ENCODE results near the gene OR4F15.

The OR4F15 gene

DNA sequence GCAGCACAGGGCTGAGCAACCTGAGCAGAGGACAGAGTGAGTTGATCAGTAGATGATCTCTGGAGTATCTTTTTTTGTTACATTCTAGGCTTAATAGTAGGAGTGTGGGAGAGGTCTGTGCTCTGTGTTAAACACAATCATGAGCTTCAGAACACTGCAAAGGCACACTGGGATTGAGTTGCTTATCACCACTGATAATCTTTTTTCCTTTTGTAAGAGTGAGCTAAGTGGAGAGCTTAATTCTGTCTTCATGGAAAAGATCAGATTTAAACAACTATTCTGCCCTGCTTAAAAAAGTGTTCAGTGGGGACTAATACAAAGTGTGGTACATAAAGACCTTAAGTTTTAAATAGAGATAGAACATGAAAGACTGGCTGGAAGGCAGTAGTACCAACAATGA is 7.6 kb upstream of the OR4F15 start:
- DNase-seq (ENCODE audit: low read depth in 2 of 2): no peak

DNA sequence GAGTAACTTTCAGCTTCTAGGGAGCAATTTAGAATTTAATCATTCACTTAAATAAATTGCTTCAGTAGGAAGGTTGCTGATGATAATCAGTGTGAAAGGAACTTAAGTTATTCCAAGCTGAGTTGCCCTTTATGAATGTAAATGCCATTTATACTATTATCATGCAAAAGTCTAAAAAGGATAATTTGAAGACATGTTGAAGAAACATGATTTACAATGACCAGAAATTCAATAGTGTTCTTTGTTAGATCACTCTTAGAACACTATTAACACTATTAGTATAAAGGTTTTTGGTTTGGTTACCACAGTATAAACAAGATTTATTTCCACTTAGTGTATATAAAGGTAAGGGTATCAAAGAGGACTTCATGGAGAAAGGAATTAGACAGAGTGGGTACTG is 7.1 kb upstream of the OR4F15 start:
- DNase-seq (ENCODE audit: low read depth in 2 of 2): no peak

DNA sequence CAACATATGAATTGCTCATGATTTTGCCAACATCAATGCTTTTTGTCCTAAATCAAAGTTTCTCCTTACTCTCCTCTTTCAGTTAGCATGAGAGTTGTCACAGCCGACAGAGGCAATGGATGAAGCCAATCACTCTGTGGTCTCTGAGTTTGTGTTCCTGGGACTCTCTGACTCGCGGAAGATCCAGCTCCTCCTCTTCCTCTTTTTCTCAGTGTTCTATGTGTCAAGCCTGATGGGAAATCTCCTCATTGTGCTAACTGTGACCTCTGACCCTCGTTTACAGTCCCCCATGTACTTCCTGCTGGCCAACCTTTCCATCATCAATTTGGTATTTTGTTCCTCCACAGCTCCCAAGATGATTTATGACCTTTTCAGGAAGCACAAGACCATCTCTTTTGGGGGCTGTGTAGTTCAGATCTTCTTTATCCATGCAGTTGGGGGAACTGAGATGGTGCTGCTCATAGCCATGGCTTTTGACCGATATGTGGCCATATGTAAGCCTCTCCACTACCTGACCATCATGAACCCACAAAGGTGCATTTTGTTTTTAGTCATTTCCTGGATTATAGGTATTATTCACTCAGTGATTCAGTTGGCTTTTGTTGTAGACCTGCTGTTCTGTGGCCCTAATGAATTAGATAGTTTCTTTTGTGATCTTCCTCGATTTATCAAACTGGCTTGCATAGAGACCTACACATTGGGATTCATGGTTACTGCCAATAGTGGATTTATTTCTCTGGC is 6.2 kb upstream of the OR4F15 start:
- no peak for DNase-seq (ENCODE audit: low read depth in 2 of 2)

DNA sequence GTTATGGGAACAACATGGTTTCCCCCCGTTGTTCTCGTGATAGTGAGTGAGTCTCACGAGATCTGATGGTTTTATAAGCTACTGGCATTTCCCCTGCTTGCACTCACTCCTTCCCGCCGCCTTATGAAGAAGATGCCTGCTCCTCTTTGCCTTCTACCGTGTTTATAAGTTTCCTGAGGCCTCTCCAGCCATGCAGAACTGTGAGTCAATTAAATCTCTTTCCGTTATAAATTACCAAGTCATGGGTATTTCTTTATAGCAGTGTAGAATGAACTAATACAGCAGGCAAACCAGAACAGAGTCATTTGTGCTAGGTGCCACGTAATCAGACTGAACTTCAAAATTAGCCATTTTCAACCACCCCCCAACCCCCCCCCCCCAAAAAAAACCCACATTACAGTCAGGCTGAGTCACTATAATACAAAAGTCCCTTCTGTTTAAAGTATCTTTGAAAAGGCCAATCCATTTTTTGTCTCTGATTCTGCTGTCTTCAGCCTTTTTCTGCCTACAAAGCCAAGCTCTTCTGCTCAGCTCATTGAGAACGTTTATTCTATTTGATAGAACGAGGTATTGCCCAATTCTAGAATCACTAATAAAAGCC is 4.6 kb upstream of the OR4F15 start:
- no peak for DNase-seq (ENCODE audit: low read depth in 2 of 2)

DNA sequence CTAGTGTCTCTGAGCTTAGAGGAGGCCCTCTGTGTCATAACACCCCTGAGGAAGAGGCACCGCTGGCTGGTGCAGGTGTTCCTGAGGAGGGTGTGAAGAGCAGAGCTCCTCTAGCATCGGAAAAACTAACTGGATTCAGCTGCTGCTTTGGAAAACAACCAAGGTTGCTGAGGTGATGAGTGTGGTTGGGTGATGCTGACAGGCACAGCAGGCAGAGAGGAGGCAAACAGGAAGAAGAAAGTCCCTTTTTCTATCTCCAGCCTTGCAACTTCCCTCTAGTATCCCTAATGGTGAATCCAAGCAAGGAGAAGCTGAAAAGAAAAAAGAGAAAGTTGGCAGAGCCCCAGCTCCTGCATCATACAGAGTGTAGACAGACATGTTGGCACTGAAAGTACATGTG is 3.8 kb upstream of the OR4F15 start:
- DNase-seq (ENCODE audit: low read depth in 2 of 2): no peak

DNA sequence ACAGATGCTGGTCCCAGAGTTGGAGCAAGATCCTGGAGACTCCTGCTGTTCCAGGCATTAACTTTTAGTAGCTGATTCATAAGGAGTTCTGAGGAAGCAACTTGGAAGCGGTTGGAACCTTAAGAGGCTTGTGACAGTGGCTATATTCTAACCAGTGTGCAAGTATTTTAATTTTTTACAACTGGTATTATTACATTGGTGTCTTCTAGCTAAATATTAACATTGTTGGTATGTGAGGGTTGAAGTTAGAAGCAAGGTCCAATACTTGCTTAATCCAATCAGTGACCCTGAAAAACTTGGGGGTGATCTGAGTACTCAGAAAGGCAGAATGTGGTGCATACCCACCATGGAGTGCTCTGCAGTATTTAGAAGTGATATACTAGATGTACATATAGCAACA is 1.5 kb upstream of the OR4F15 start:
- no peak for DNase-seq (ENCODE audit: low read depth in 2 of 2)

DNA sequence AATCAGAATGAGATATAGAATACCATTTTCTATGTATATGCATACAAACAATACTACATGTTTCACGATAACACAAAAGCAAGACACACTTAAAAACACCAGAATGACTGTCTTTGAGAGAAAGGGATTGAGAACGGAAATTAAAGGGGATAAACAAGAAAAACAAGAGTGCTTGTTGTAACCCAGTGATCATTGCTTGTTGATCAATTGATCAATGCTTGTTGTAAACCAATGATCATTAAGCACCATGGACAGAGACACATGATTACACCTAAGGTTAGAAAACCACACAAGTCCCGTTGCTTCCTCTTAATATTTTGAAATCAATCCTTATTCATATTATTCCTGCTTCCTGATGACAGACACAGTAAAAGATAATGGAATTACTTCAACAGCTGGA is 1.1 kb upstream of the OR4F15 start:
- DNase-seq (ENCODE audit: low read depth in 2 of 2): no peak

DNA sequence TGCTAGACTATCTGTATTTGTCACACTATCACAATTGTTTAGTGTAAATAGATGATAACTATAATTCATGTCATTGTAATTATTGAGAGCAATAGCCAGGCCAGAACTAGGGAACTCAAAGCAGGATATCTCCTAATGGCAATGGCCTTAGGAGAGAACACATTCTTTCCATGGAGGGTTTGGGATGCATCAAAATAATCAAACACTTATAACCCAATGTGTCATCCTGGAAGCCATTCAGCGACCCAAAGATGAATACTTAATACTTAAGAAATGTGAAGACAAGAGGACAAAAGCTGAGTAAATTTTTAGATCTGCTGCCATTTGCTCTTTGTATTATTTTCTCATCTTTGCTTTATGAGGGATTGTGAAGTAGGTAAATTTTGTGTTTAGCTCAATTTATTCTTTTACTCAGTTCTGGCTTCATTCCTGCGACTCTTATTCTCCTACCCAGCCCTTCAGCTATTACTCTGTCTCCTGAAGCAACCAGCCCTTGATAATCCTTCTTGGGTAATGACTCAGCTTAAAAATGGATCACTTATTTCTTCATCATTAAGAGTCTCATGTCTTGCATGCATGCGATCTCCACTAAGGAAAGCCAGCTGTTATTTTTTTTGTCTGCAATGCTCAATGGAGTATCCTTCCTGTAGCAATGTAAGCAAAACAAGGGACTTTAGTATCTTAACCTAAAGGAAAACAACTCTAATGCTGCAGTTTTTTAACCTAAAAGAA is 2.0 kb downstream of the OR4F15 start:
- no peak for DNase-seq (ENCODE audit: low read depth in 2 of 2)

DNA sequence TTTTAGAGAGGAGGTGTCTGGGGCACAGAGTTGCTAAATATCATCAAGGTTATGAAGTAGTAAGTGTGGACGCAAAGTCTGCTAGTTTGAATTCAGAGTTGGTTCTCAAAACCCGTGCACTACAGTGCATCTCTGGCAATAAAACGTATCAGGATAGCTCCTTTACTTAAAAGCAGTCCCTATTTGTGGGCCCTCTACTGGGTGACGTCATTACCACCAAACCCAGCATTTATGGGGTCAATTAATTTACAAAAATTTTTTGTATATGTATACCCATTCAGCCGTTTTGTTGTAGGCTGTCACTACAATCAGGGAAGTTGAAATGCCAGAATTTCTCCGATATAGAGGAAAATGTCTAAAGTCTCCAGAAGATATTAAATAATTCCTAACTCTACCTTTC is 8.8 kb downstream of the OR4F15 start:
- no peak for DNase-seq (ENCODE audit: low read depth in 2 of 2)

DNA sequence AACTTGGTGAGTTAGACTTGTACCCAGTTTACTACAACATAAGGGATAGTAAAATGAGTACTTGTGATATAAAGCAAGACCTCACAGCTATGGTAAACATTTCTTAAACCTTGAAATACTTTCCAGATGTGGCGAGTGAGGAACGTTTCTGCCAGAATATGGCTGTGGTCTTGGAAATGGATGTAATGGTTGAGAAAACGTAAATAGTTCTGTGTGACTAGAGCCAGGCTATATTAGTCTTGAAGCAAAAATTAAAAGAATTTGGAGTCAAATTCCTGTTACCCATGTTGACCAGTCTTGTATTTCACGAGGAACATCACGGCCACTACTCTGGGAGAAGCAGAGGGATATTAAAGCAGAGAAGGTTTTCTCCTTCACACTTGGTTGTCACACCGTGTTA is 15.3 kb downstream of the OR4F15 start:
- no peak for DNase-seq (ENCODE audit: low read depth in 2 of 2)

DNA sequence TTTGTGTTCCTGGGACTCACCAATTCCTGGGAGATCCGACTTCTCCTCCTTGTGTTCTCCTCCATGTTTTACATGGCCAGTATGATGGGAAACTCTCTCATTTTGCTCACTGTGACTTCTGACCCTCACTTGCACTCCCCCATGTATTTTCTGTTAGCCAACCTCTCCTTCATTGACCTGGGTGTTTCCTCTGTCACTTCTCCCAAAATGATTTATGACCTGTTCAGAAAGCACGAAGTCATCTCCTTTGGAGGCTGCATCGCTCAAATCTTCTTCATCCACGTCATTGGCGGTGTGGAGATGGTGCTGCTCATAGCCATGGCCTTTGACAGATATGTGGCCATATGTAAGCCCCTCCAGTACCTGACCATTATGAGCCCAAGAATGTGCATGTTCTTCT is 16.8 kb downstream of the OR4F15 start:
- DNase-seq (ENCODE audit: low read depth in 2 of 2): no peak

DNA sequence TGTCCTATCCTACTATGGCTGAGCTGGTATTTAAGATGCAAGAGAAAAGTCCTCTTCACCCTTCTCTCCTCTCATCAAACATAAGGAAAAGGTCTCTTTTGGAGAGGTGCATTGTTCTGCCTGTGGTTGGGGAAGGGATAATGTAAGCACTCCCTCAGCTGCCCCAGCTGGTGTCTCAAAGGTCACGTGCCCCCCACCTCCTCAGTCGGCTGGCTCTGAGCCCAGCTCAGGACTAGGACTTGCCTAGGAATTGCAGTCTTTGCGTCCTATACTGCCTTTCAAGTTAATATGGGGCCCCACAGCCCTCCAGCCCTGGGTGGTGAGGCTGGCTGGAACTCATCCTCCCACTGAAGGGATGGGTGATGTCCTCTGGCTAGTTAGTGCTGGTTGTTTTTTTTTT is 29.7 kb downstream of the OR4F15 start:
- DNase-seq (ENCODE audit: low read depth in 2 of 2): no peak

DNA sequence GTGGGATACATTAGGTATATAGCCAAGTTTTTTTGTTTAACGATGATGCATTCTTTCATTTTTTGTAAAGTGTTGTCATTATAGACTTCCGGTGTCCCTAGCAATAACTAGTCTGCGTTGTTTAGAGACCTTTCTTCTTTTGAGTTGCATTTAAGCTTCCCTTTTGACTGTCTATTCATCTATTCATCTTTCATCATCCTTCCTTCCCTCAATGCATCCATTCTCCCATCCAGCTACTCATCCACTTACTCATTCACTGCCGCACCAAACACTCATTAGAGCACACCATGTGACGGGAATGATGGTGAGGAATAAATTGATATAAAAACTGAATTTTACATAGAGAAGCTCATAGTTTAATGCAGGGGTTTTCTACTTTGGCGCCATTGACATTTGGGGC is 32.9 kb downstream of the OR4F15 start:
- no peak for DNase-seq (ENCODE audit: low read depth in 2 of 2)

DNA sequence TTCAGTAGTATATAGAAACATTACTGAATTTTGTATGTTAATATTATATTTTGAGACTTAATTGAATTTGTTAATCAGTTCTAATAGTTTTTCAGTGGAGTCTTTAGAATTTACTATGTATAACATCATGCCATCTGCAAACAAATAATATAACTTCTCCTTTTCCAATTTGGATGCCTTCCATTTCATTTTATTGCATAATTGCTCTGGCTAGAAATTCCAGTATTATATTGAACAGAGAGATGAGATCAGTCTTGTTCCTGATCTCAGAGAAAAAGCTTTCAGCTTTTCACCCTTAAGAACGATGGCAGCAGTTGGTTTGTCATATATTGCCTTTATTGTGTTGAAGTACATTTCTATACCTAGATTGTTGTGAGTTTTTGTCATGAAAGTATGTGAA is 40.4 kb downstream of the OR4F15 start:
- DNase-seq (ENCODE audit: low read depth in 2 of 2): no peak
